H1 (cell line): ENCODE measurements around the gene ZDHHC3. TPM values are rescaled to one million over a fixed set of nuclear protein-coding genes. Genes with fewer than 3 reads are reported as not detected.

ENCODE experiments used
- CTCF ChIA-PET: fragments of 300-600 bp; sonication (Branson Sonifier 250); formaldehyde crosslinking; loops from one replicate; lab custom pipeline; 2021; ENCODE audit not compliant: partially characterized antibody; lab: Charles Lee
- POLR2A ChIA-PET: fragments of 300-600 bp; sonication (Branson Sonifier 250); formaldehyde crosslinking; loops from one replicate; lab custom pipeline; 2021; ENCODE audit warnings: inconsistent platforms; ENCODE audit not compliant: partially characterized antibody; lab: Charles Lee
- DNase-seq, 2 experiments: peaks; one replicate each; pipeline versions ENCODE4 v3.0.0 to v3.0.0-alpha.2; 2010 to 2022; ENCODE audit warnings: low spot score in 2 of 2, low read depth in 1 of 2, mixed read lengths in 1 of 2
- FAIRE-seq: peaks from 2 replicates; lab custom pipeline; 2011; peaks lifted over from hg19 to GRCh38; lab: Jason Lieb, UNC
- H2AFZ ChIP-seq: 2 replicates; pipeline ENCODE4 v1.8.1; 2012; ENCODE audit warnings: low read length, inconsistent platforms
- H2AK5ac ChIP-seq: 2 replicates; pipeline ENCODE4 v1.6.1; 2013; ENCODE audit warnings: low read depth, low read length
- H2BK120ac ChIP-seq: replicated peaks from 2 replicates; pipeline ENCODE3; 2013; ENCODE audit warnings: low read depth, low read length, inconsistent platforms
- H2BK12ac ChIP-seq: 2 replicates; pipeline ENCODE4 v1.6.1; 2013; ENCODE audit warnings: low read depth, low read length
- H2BK15ac ChIP-seq: 2 replicates; pipeline ENCODE4 v1.6.1; 2013; ENCODE audit warnings: low read length
- H2BK20ac ChIP-seq: 2 replicates; pipeline ENCODE4 v1.6.1; 2013; ENCODE audit warnings: low read length
- H2BK5ac ChIP-seq: 2 replicates; pipeline ENCODE4 v1.6.1; 2013; ENCODE audit warnings: low read depth, low read length
- H3K14ac ChIP-seq: 2 replicates; pipeline ENCODE4 v1.6.1; 2013; ENCODE audit warnings: inconsistent platforms; ENCODE audit not compliant: insufficient read length
- H3K18ac ChIP-seq: 2 replicates; pipeline ENCODE4 v1.6.1; 2013; ENCODE audit warnings: low read length; ENCODE audit errors: extremely low read depth
- H3K23ac ChIP-seq: 2 replicates; pipeline ENCODE4 v1.6.1; 2013; ENCODE audit warnings: inconsistent platforms; ENCODE audit not compliant: insufficient read length
- H3K23me2 ChIP-seq: 2 replicates; pipeline ENCODE4 v1.6.1; 2013; ENCODE audit warnings: low read depth, low read length
- H3K27ac ChIP-seq: 2 replicates; pipeline ENCODE4 v1.6.1; 2011; ENCODE audit warnings: low read depth, low read length, inconsistent platforms
- H3K27me3 ChIP-seq, 4 experiments: replicated peaks in 1 of 4; 1 replicate in 1 of 4; 2 replicates in 3 of 4; pipeline versions ENCODE4 v1.6.1 to v1.8.1; 2011 to 2013; ENCODE audit warnings: low read length in 3 of 4, mild to moderate bottlenecking in 3 of 4, inconsistent platforms in 2 of 4, mixed read lengths in 2 of 4, moderate library complexity in 1 of 4; ENCODE audit not compliant: control insufficient read depth in 3 of 4, insufficient read depth in 3 of 4; ENCODE audit errors: extremely low read depth in 1 of 4
- H3K36me3 ChIP-seq, 4 experiments: 2 replicates each; pipeline versions ENCODE4 v1.6.1 to v1.8.1; 2011 to 2013; ENCODE audit warnings: mild to moderate bottlenecking in 4 of 4, low read length in 3 of 4, moderate library complexity in 2 of 4, control low read depth in 1 of 4, inconsistent platforms in 1 of 4; ENCODE audit not compliant: insufficient read depth in 4 of 4, control insufficient read depth in 2 of 4
- H3K4ac ChIP-seq: replicated peaks from 2 replicates; pipeline ENCODE3; 2013; ENCODE audit warnings: low read length, low read depth, mixed read lengths, inconsistent platforms; ENCODE audit not compliant: insufficient read length
- H3K4me1 ChIP-seq, 4 experiments: replicated peaks in 1 of 4; 1 replicate in 1 of 4; 2 replicates in 3 of 4; pipeline versions ENCODE4 v1.6.1 to v1.8.1; 2011 to 2013; ENCODE audit warnings: low read length in 3 of 4, inconsistent platforms in 2 of 4, mixed read lengths in 1 of 4; ENCODE audit not compliant: insufficient read depth in 4 of 4, control insufficient read depth in 3 of 4
- H3K4me2 ChIP-seq, 2 experiments: 2 replicates each; pipeline versions ENCODE4 v1.6.1 to v1.8.1; 2011 to 2013; ENCODE audit warnings: low read depth in 2 of 2, low read length in 2 of 2, control low read depth in 1 of 2, inconsistent platforms in 1 of 2, mild to moderate bottlenecking in 1 of 2; ENCODE audit not compliant: insufficient read depth in 1 of 2
- H3K4me3 ChIP-seq, 4 experiments: fragments of 200-600, 300-600 bp in 1 of 4; sonication (generic), shearing (Covaris generic), sonication (Bioruptor Twin) in 1 of 4; 2 replicates each; pipeline versions ENCODE4 v1.5.1 to v1.8.1; 2011 to 2016; ENCODE audit warnings: low read length in 4 of 4, low read depth in 3 of 4, control low read depth in 2 of 4, inconsistent platforms in 2 of 4, mild to moderate bottlenecking in 2 of 4, mixed read lengths in 1 of 4, moderate library complexity in 1 of 4; ENCODE audit not compliant: insufficient read depth in 2 of 4; ENCODE audit errors: extremely low read depth in 1 of 4
- H3K56ac ChIP-seq: replicated peaks from 2 replicates; pipeline ENCODE3; 2013; ENCODE audit warnings: low read depth, mild to moderate bottlenecking, mixed read lengths, low read length, inconsistent platforms; ENCODE audit not compliant: insufficient read length
- H3K79me1 ChIP-seq: 2 replicates; pipeline ENCODE4 v1.6.1; 2013; ENCODE audit warnings: low read depth, low read length, control low read depth
- H3K79me2 ChIP-seq, 2 experiments: 2 replicates each; pipeline versions ENCODE4 v1.6.1 to v1.8.1; 2012 to 2013; ENCODE audit warnings: low read length in 2 of 2, mild to moderate bottlenecking in 2 of 2, inconsistent platforms in 1 of 2; ENCODE audit not compliant: insufficient read depth in 2 of 2, control insufficient read depth in 1 of 2
- H3K9ac ChIP-seq, 4 experiments: replicated peaks in 1 of 4; 1 replicate in 1 of 4; 2 replicates in 3 of 4; pipeline versions ENCODE4 v1.6.1 to v1.8.1; 2011 to 2013; ENCODE audit warnings: low read depth in 3 of 4, low read length in 3 of 4, control low read depth in 2 of 4, mild to moderate bottlenecking in 2 of 4, moderate library complexity in 2 of 4, inconsistent platforms in 1 of 4; ENCODE audit errors: extremely low read depth in 1 of 4
- H3K9me3 ChIP-seq, 2 experiments: 2 replicates each; pipeline versions ENCODE4 v1.6.1 to v1.8.1; 2012 to 2013; ENCODE audit warnings: mild to moderate bottlenecking in 2 of 2, moderate library complexity in 2 of 2, control low read depth in 1 of 2, inconsistent platforms in 1 of 2, low read depth in 1 of 2, low read length in 1 of 2, mixed read lengths in 1 of 2; ENCODE audit not compliant: insufficient read depth in 2 of 2
- H4K20me1 ChIP-seq, 2 experiments: replicated peaks in 1 of 2; 2 replicates each; pipeline versions ENCODE3 to v1.8.1; 2011 to 2013; ENCODE audit warnings: inconsistent platforms in 2 of 2, low read length in 2 of 2, mild to moderate bottlenecking in 1 of 2; ENCODE audit not compliant: insufficient read depth in 2 of 2, control insufficient read depth in 1 of 2
- H4K5ac ChIP-seq: 2 replicates; pipeline ENCODE4 v1.6.1; 2013; ENCODE audit warnings: low read length, low read depth, mixed read lengths, inconsistent platforms; ENCODE audit not compliant: insufficient read length
- H4K8ac ChIP-seq: 2 replicates; pipeline ENCODE4 v1.8.0; 2013; ENCODE audit warnings: mild to moderate bottlenecking, moderate library complexity, low read length, inconsistent platforms; ENCODE audit not compliant: insufficient read depth; ENCODE audit errors: extremely low read depth
- H4K91ac ChIP-seq: replicated peaks from 2 replicates; pipeline ENCODE3; 2013; ENCODE audit warnings: low read length, mixed read lengths, inconsistent platforms; ENCODE audit not compliant: insufficient read length
- HDAC6 ChIP-seq: IDR thresholded peaks from one replicate; pipeline ENCODE4 v1.7.1; 2012; ENCODE audit warnings: low read depth, mild to moderate bottlenecking, inconsistent platforms, low read length, moderate library complexity
- POLR2AphosphoS5 ChIP-seq: IDR thresholded peaks from 2 replicates; pipeline ENCODE4 v1.6.1; 2011; ENCODE audit warnings: low read depth, low read length
- RAD21 ChIP-seq, 2 experiments: IDR thresholded peaks in 1 of 2; conservative IDR thresholded peaks in 1 of 2; 2 replicates each; pipeline ENCODE4 v1.6.1; 2011; ENCODE audit warnings: low read depth in 2 of 2, low read length in 2 of 2, improper control_type of control experiment in 1 of 2, inconsistent platforms in 1 of 2, mild to moderate bottlenecking in 1 of 2, moderate library complexity in 1 of 2
- SIRT6 ChIP-seq: IDR thresholded peaks from one replicate; pipeline ENCODE4 v1.7.1; 2012; ENCODE audit warnings: low read length, inconsistent platforms
- SP1 ChIP-seq: IDR thresholded peaks from 2 replicates; pipeline ENCODE4 v1.6.1; 2011; ENCODE audit warnings: low read depth, low read length
- SP4 ChIP-seq: IDR thresholded peaks from 2 replicates; pipeline ENCODE4 v1.6.1; 2012; ENCODE audit warnings: low read length, inconsistent platforms
- TCF12 ChIP-seq: IDR thresholded peaks from 2 replicates; pipeline ENCODE4 v1.6.1; 2011; ENCODE audit warnings: low read depth, mild to moderate bottlenecking, low read length
- WGBS, 2 experiments: shearing (Covaris generic) in 1 of 2; methylation state at CpG; one replicate each; pipeline versions ENCODE4 v1.1.6 to v1.1.7; 2013 to 2015; ENCODE audit warnings: low lambda C conversion rate in 2 of 2, mixed read lengths in 2 of 2, inconsistent platforms in 1 of 2, low coverage in 1 of 2, missing lambda C conversion rate in 1 of 2; ENCODE audit not compliant: insufficient replicate concordance in 2 of 2, insufficient coverage in 1 of 2, insufficient read length in 1 of 2; ENCODE audit errors: extremely low coverage in 1 of 2, missing lambda C conversion rate in 1 of 2; 5-methylcytosine and 5-hydroxymethylcytosine counted together
- long read RNA-seq, 2 experiments: library from RNA in 1 of 2; library from capped mRNA in 1 of 2; stranded (forward); transcript quantifications; one replicate each; pipeline ENCODE4 v2.0.0, GENCODE V29; 2021; ENCODE audit warnings: inconsistent platforms in 1 of 2
- polyA minus RNA-seq, 3 experiments: library from RNA; depleted of rRNA, polyadenylated mRNA; stranded (reverse); fragments of >200 nt; gene quantifications; 1 replicate in 2 of 3; 2 replicates in 1 of 3; pipeline ENCODE4 v1.2.3, GENCODE V29; 2011
- polyA plus RNA-seq, 7 experiments: library from polyadenylated mRNA; depleted of rRNA in 3 of 7; stranded (reverse) in 5 of 7; unstranded in 2 of 7; fragments of >200 nt in 5 of 7; fragments of 200-250 nt in 2 of 7; gene quantifications; 1 replicate in 5 of 7; 2 replicates in 1 of 7; 4 replicates in 1 of 7; pipeline versions ENCODE4 v1.2.1 to v1.2.3, GENCODE V29; 2011 to 2013; ENCODE audit warnings: missing spikeins in 2 of 7, mixed read lengths in 2 of 7
- total RNA-seq: library from RNA; stranded (reverse); fragmentation: NEBNext Ultra II Directional; extraction: Animal tissue kit (Norgen Biotek cat#: 25700); gene quantifications from 2 replicates; pipeline ENCODE4 v1.2.1, GENCODE V29; 2021

ZDHHC3 gene
- total RNA-seq (67.4 and 77.4 TPM in 2 replicates), polyA plus RNA-seq (2011; rRNA removed) (88.7 and 102 TPM in 2 replicates), polyA minus RNA-seq (2011; rRNA and poly(A)+ RNA removed) (310 and 345 TPM in 2 replicates)
- polyA plus RNA-seq (2011; cell fraction: cytosol; rRNA removed) = 91.4 TPM
- 106 TPM for polyA plus RNA-seq (2011; cell fraction: nucleus; rRNA removed)
- polyA plus RNA-seq (2012, experiment 1 of 2) = 51.1 to 61.3 TPM (median 59.3 TPM) in 4 replicates
- 45.8 TPM for polyA plus RNA-seq (2012, experiment 2 of 2)
- polyA plus RNA-seq (2013, experiment 1 of 2) = 43.1 TPM
- polyA plus RNA-seq (2013, experiment 2 of 2) = 43.9 TPM
- 51.1 TPM for polyA minus RNA-seq (2011; cell fraction: cytosol; rRNA and poly(A)+ RNA removed)
- polyA minus RNA-seq (2011; cell fraction: nucleus; rRNA and poly(A)+ RNA removed) = 81.2 TPM
- long read RNA-seq, experiment 1, transcript ZDHHC3-201 (8 exons, 3,101 nt) = minor isoform, 6 of 74 reads
- long read RNA-seq, experiment 1, transcript ZDHHC3-205 (7 exons, 2,687 nt) = major isoform, 16 of 74 reads
- long read RNA-seq, experiment 1, partial matches to known transcripts = 6 of 74 reads
- long read RNA-seq, experiment 1, other reads (novel, unspliced or antisense) = 44 of 74 reads
- long read RNA-seq, experiment 2, partial matches to known transcripts = 1 of 13 reads
- long read RNA-seq, experiment 2, other reads (novel, unspliced or antisense) = 12 of 13 reads

- WGBS, 2 experiments = 1% methylated on average over 69 of the region's 82 CpGs; no CpG with 5 or more reads in 1 of the 2 experiments
- Histone ChIP-seq H2BK12ac (no peak within 1 kb of the TSS), H2BK120ac (no peak within 1 kb of the TSS), H3K27ac (peak within 1 kb of the TSS; percentile 93), H3K4me1 (peaks cover 0 to 11% (median 4%) of the 10 kb centered on the region in 4 experiments; a peak in 5 of 7 replicates), H3K23me2 (no peaks in the 10 kb centered on the region; the same call in 1 of the 2 replicates), H2BK20ac (no peak within 1 kb of the TSS), H4K8ac (peak within 1 kb of the TSS; percentile 98), H3K14ac (no peak within 1 kb of the TSS), H3K18ac (peak within 1 kb of the TSS; percentile 94), H2AK5ac (no peak within 1 kb of the TSS), H3K9ac (peak within 1 kb of the TSS; percentile 95 to 98 (median 96)), H3K23ac (no peak within 1 kb of the TSS), H4K91ac (peak within 1 kb of the TSS; percentile 25), H3K79me1 (peaks cover 22% of the 10 kb centered on the region), H4K20me1 (peaks cover 6 to 9% of the 10 kb centered on the region in 2 experiments), H3K4me3 (peak within 1 kb of the TSS; percentile 63 to 99 (median 90)), H3K9me3 (no peaks in the 10 kb centered on the region), H3K36me3 (no peaks in the 10 kb centered on the region; a peak in 1 of 8 replicates), H3K79me2 (peaks cover 20 to 92% of the 10 kb centered on the region in 2 experiments), H3K4me2 (peak within 1 kb of the TSS; percentile 75 to 90), H4K5ac (peak within 1 kb of the TSS; percentile 22), H2AFZ (peak within 1 kb of the TSS; percentile 74; the same call in 1 of the 2 replicates), H3K56ac (peak within 1 kb of the TSS; percentile 62), H3K27me3 (no peaks in the 10 kb centered on the region), H2BK15ac (no peak within 1 kb of the TSS), H2BK5ac (peak within 1 kb of the TSS; percentile 86; the same call in 1 of the 2 replicates), H3K4ac (no peak within 1 kb of the TSS)
- POLR2A ChIA-PET = interaction anchor here (0.7 to 5.8 kb wide), 18 partner anchors 10 to 392 kb away, joined by 3 to 48 read pairs (median 3); partner anchors contain the start of gene ZNF660
- DNase-seq (peak; percentile 15 to 80), FAIRE-seq (no peak)
- CTCF ChIA-PET = interaction anchor here (1.1 to 3.7 kb wide), 5 partner anchors 12 to 62 kb away, joined by 3 to 29 read pairs (median 3); no protein-coding TSS in a partner anchor
- TF ChIP-seq POLR2AphosphoS5 (peak; percentile 98), SP1 (no peak), SP4 (0 out of 2 replicates have a peak, but pooled peaks have one; percentile 13), SIRT6 (no peak), RAD21 (IDR thresholded peaks at IDR 0.05 in 1 of 2, conservative IDR thresholded peaks at IDR 0.05 in 1 of 2; ENCODE audit: low read depth in 2 of 2, low read length in 2 of 2) (no peak), HDAC6 (no peak), TCF12 (no peak)
Observed at GRCh38 chr3:44976002-44976815, at the start of gene ZDHHC3, which contains the start of gene EXOSC7. Gene ZDHHC3, minus strand, starts transcription at chr3:44976174. Its CDS starts 16,738 bp downstream, at chr3:44959436. Gene EXOSC7, plus strand, starts transcription at chr3:44976244. Its CDS starts 34 bp downstream, at chr3:44976278.
